ENCODE measurements around the gene TPD52L3. TPM values are rescaled to one million over a fixed set of nuclear protein-coding genes. Genes with fewer than 3 reads are reported as not detected.
A peak's percentile ranks its signal among the peaks of the same experiment; 100 is the strongest.

The TPD52L3 gene
- total RNA-seq = not detected

GRCh38 chr9:6328103-6328502 is at the start of gene TPD52L3:
TSS of gene TPD52L3 (plus strand) at chr9:6328375. CDS start at chr9:6328596, 221 bp downstream.
- H3K27ac Mint-ChIP-seq = no peak within 1 kb of the TSS
- ChIA-PET CTCF (interaction anchor here (0.7 kb wide), 1 partner anchor 22 kb away, joined by 3 read pairs; no protein-coding TSS in a partner anchor), POLR2A (no interaction called here)
- H3K9me3 Mint-ChIP-seq = peaks cover 5% of the 10 kb centered on the region
- no peak within 1 kb of the TSS for H3K4me3 Mint-ChIP-seq
- no peaks in the 10 kb centered on the region for H3K36me3 Mint-ChIP-seq (ENCODE audit: low read depth)
- peaks cover 24% of the 10 kb centered on the region for H3K27me3 Mint-ChIP-seq
- no peaks in the 10 kb centered on the region for H3K4me1 Mint-ChIP-seq
- DNase-seq = no peak

- no peaks in the 10 kb centered on the region for H3K4me1 Mint-ChIP-seq
- no peaks in the 10 kb centered on the region for H3K36me3 Mint-ChIP-seq (ENCODE audit: low read depth)
- ChIA-PET POLR2A (no interaction called here), CTCF (no interaction called here)
- no peaks in the 10 kb centered on the region for H3K9me3 Mint-ChIP-seq
- H3K4me3 Mint-ChIP-seq = no peak overlapping the region
- DNase-seq = no peak
- H3K27ac Mint-ChIP-seq = no peak overlapping the region
- H3K27me3 Mint-ChIP-seq = peaks cover 16% of the 10 kb centered on the region
These were observed 26.3 kb upstream of the TPD52L3 start for GRCh38 chr9:6301858-6302257.

GRCh38 chr9:6302417-6302816 is 25.8 kb upstream of the TPD52L3 start:
- H3K4me3 Mint-ChIP-seq = no peak overlapping the region
- no peak for DNase-seq
- H3K27ac Mint-ChIP-seq = no peak overlapping the region
- H3K9me3 Mint-ChIP-seq = no peaks in the 10 kb centered on the region
- no peaks in the 10 kb centered on the region for H3K4me1 Mint-ChIP-seq
- no peaks in the 10 kb centered on the region for H3K36me3 Mint-ChIP-seq (ENCODE audit: low read depth)
- POLR2A ChIA-PET = no interaction called here
- H3K27me3 Mint-ChIP-seq = peaks cover 18% of the 10 kb centered on the region
- CTCF ChIA-PET = no interaction called here

GRCh38 chr9:6304232-6304631 is 23.9 kb upstream of the TPD52L3 start:
- POLR2A ChIA-PET = no interaction called here
- CTCF ChIA-PET = no interaction called here
- Mint-ChIP-seq H3K36me3 (ENCODE audit: low read depth) (no peaks in the 10 kb centered on the region), H3K4me3 (no peak overlapping the region), H3K4me1 (no peaks in the 10 kb centered on the region), H3K9me3 (no peaks in the 10 kb centered on the region), H3K27me3 (peaks cover 19% of the 10 kb centered on the region), H3K27ac (no peak overlapping the region)
- DNase-seq = no peak

- ChIA-PET POLR2A (interaction anchor here (0.6 kb wide), 1 partner anchor 79 kb away, joined by 14 read pairs; no protein-coding TSS in a partner anchor), CTCF (interaction anchor here (0.5 to 1.5 kb wide), 6 partner anchors 9 to 573 kb away, joined by 3 to 6 read pairs (median 3); partner anchors contain the start of gene TPD52L3)
- H3K9me3 Mint-ChIP-seq = no peaks in the 10 kb centered on the region
- no peaks in the 10 kb centered on the region for H3K36me3 Mint-ChIP-seq (ENCODE audit: low read depth)
- no peak overlapping the region for H3K27ac Mint-ChIP-seq
- no peak overlapping the region for H3K4me3 Mint-ChIP-seq
- no peak for DNase-seq
- H3K4me1 Mint-ChIP-seq = no peaks in the 10 kb centered on the region
- H3K27me3 Mint-ChIP-seq = peaks cover 18% of the 10 kb centered on the region
These were observed 22.1 kb upstream of the TPD52L3 start for GRCh38 chr9:6305954-6306563.

DNA sequence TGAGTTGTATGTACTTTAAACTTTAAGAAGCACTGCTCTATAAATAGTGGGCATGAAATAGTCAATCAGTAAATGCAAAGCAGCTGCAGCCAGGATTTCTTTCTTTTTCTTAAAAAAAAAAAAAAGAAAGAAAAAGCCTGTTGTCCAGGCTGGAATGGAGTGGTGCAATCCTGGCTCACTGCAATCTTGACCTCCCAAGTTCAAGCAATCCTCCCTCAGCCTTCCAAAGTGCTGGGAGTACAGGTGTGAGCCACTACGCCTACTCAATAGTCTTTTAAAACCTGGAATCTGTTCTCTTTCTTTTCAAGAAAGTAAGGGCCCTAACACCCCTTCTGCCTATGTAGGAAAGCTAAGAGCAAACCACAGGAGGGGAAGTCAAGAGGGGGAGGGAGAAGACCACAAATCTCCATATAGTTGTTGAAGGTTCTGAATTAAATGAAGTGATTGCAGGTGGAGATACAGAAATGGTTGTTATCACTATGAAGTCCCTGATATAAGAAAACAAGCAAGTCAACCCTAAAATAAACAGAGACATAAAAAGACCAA is 20.6 kb upstream of the TPD52L3 start:
- DNase-seq = no peak
- Mint-ChIP-seq H3K4me3 (no peak overlapping the region), H3K9me3 (no peaks in the 10 kb centered on the region), H3K27me3 (peaks cover 16% of the 10 kb centered on the region), H3K27ac (no peak overlapping the region), H3K4me1 (no peaks in the 10 kb centered on the region), H3K36me3 (ENCODE audit: low read depth) (no peaks in the 10 kb centered on the region)
- CTCF ChIA-PET = interaction anchor here (1.5 kb wide), 1 partner anchor 17 kb away, joined by 5 read pairs; no protein-coding TSS in a partner anchor
- POLR2A ChIA-PET = no interaction called here

DNA sequence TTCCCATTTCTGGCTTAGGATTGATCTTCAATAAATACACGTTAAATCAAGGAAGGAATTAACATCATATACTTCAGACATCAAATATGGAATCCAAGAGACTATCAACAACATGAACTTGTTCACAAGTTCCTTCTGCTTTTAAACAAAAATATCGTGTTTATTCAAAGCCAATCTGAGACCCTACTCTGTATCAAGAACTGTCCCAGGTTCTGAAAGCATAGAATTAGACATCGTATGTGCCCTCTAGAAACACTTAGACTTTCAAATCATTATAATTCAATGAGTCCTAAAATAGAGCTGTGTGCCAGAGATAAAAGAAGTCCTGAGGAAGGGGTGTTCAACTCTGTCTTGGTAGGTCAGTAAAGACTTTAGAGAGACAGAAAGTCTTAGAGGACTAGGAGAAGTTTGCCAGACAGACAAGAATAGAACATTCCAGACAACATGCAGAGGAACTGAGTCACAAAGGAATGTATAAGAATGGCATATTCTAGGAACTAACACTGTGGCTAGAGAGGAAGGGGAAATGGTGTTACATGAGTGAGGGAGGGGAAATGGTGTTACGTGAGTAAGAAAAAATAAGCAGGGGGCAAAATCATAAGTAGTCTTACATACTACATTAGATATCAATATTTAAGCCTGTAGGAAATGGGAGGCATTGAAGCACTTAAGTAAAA is 2.9 kb downstream of the TPD52L3 start:
- no peak overlapping the region for H3K27ac Mint-ChIP-seq
- no peak for DNase-seq
- H3K4me3 Mint-ChIP-seq = no peak overlapping the region
- ChIA-PET POLR2A (no interaction called here), CTCF (no interaction called here)
- H3K27me3 Mint-ChIP-seq = peaks cover 21% of the 10 kb centered on the region
- H3K9me3 Mint-ChIP-seq = peaks cover 7% of the 10 kb centered on the region
- H3K4me1 Mint-ChIP-seq = no peaks in the 10 kb centered on the region
- no peaks in the 10 kb centered on the region for H3K36me3 Mint-ChIP-seq (ENCODE audit: low read depth)

DNA sequence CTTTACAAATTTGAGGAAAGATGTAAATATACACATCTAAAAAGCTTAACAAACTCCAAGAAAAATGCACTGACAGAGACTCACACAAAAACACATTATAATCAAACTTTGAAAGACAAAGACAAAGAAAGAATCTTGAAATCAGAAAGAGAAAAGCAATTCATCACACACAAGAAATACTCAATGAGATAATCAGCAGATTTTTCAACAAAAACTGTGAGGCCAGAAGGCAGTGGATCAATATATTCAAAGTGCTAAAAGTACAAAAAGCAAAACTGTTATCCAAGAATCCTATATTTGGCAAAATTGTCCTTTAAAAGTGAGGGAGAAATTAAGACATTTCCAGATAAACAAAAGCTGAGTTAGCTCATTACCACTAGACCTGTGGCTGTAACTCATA is 6.1 kb downstream of the TPD52L3 start:
- DNase-seq = no peak
- H3K27me3 Mint-ChIP-seq = peaks cover 28% of the 10 kb centered on the region
- no peak overlapping the region for H3K4me3 Mint-ChIP-seq
- H3K36me3 Mint-ChIP-seq (ENCODE audit: low read depth) = no peaks in the 10 kb centered on the region
- H3K27ac Mint-ChIP-seq = no peak overlapping the region
- ChIA-PET POLR2A (no interaction called here), CTCF (interaction anchor here (0.6 kb wide), 1 partner anchor 78 kb away, joined by 4 read pairs; no protein-coding TSS in a partner anchor)
- H3K4me1 Mint-ChIP-seq = no peaks in the 10 kb centered on the region
- peaks cover 7% of the 10 kb centered on the region for H3K9me3 Mint-ChIP-seq

- H3K4me1 Mint-ChIP-seq = no peaks in the 10 kb centered on the region
- H3K27ac Mint-ChIP-seq = no peak overlapping the region
- no peak for DNase-seq
- no peak overlapping the region for H3K4me3 Mint-ChIP-seq
- peaks cover 40% of the 10 kb centered on the region for H3K27me3 Mint-ChIP-seq
- no peaks in the 10 kb centered on the region for H3K36me3 Mint-ChIP-seq (ENCODE audit: low read depth)
- ChIA-PET POLR2A (interaction anchor here (0.6 kb wide), 1 partner anchor 64 kb away, joined by 4 read pairs; no protein-coding TSS in a partner anchor), CTCF (interaction anchor here (1.4 kb wide), 1 partner anchor 8 kb away, joined by 3 read pairs; no protein-coding TSS in a partner anchor)
- no peaks in the 10 kb centered on the region for H3K9me3 Mint-ChIP-seq
These were observed 20.6 kb downstream of the TPD52L3 start for GRCh38 chr9:6348766-6349165.

GRCh38 chr9:6351737-6352136 is 23.6 kb downstream of the TPD52L3 start:
- H3K27ac Mint-ChIP-seq = no peak overlapping the region
- H3K4me1 Mint-ChIP-seq = peaks cover 13% of the 10 kb centered on the region
- no peaks in the 10 kb centered on the region for H3K9me3 Mint-ChIP-seq
- no peaks in the 10 kb centered on the region for H3K36me3 Mint-ChIP-seq (ENCODE audit: low read depth)
- H3K27me3 Mint-ChIP-seq = peaks cover 29% of the 10 kb centered on the region
- no peak for DNase-seq
- H3K4me3 Mint-ChIP-seq = no peak overlapping the region
- ChIA-PET POLR2A (no interaction called here), CTCF (interaction anchor here (0.6 to 1.9 kb wide), 3 partner anchors 13 to 310 kb away, joined by 4 to 7 read pairs (median 4); no protein-coding TSS in a partner anchor)

GRCh38 chr9:6354072-6354686 is 26.0 kb downstream of the TPD52L3 start:
- H3K9me3 Mint-ChIP-seq = no peaks in the 10 kb centered on the region
- H3K4me1 Mint-ChIP-seq = peaks cover 13% of the 10 kb centered on the region
- H3K27me3 Mint-ChIP-seq = peaks cover 14% of the 10 kb centered on the region
- H3K27ac Mint-ChIP-seq = no peak overlapping the region
- POLR2A ChIA-PET = no interaction called here
- H3K4me3 Mint-ChIP-seq = no peak overlapping the region
- no peaks in the 10 kb centered on the region for H3K36me3 Mint-ChIP-seq (ENCODE audit: low read depth)
- CTCF ChIA-PET = interaction anchor here (0.6 to 1.5 kb wide), 6 partner anchors 8 to 1777 kb away, joined by 3 to 8 read pairs (median 3); no protein-coding TSS in a partner anchor
- DNase-seq = peak; percentile 46

- Mint-ChIP-seq H3K27ac (no peak overlapping the region), H3K27me3 (peaks cover 6% of the 10 kb centered on the region), H3K9me3 (no peaks in the 10 kb centered on the region), H3K36me3 (ENCODE audit: low read depth) (no peaks in the 10 kb centered on the region), H3K4me3 (no peak overlapping the region), H3K4me1 (peaks cover 13% of the 10 kb centered on the region)
- ChIA-PET POLR2A (interaction anchor here (0.5 kb wide), 1 partner anchor 212 kb away, joined by 3 read pairs; no protein-coding TSS in a partner anchor), CTCF (interaction anchor here (0.6 to 1.5 kb wide), 6 partner anchors 37 to 291 kb away, joined by 3 to 8 read pairs (median 3); no protein-coding TSS in a partner anchor)
- DNase-seq = no peak
These were observed 27.6 kb downstream of the TPD52L3 start for GRCh38 chr9:6355728-6356127.

DNA sequence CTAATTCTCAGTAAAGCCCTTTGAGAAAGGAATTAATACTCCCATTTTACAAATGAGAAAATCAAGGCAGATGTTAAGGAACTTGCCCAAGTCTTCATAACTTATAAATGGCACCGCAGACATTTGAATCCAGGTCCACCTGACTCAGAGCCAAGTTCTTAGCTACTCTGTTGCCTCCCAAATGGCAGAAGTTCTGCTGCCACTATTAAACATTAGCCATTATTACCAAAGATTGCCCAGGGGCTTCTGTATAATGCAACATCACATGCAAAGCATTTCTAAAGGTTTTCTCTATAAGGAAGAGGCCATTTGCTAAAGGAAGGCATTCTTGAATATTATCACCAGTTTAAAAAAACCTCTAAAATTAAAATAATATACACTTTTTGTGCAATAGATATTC is 28.3 kb downstream of the TPD52L3 start:
- POLR2A ChIA-PET = no interaction called here
- no peak for DNase-seq
- H3K36me3 Mint-ChIP-seq (ENCODE audit: low read depth) = no peaks in the 10 kb centered on the region
- H3K27ac Mint-ChIP-seq = no peak overlapping the region
- peaks cover 13% of the 10 kb centered on the region for H3K4me1 Mint-ChIP-seq
- H3K27me3 Mint-ChIP-seq = peaks cover 6% of the 10 kb centered on the region
- CTCF ChIA-PET = interaction anchor here (1.0 to 1.5 kb wide), 2 partner anchors 8 to 98 kb away, joined by 3 read pairs; no protein-coding TSS in a partner anchor
- no peaks in the 10 kb centered on the region for H3K9me3 Mint-ChIP-seq
- H3K4me3 Mint-ChIP-seq = no peak overlapping the region

All from activated CD4-positive, alpha-beta T cell treated with anti-CD3 and anti-CD28 coated beads, Interleukin-2, amount 10 ng/mL, durations not matched to agents 7 days and 5 days (primary cell).